LHCN-M2 (cell line): Measurements from ENCODE around the gene YY2. TPM values are rescaled to one million over a fixed set of nuclear protein-coding genes. Genes with fewer than 3 reads are reported as not detected.
"Not testable (repeated sequence)": the region's sequence is repeated elsewhere in the genome, so short reads cannot be mapped to it uniquely, and the experiment has no call there.

Experiments
- DNase-seq: peaks from one replicate; pipeline ENCODE4 v3.0.0-alpha.2; 2012; ENCODE audit warnings: low read depth
- polyA plus RNA-seq: library from polyadenylated mRNA; unstranded; fragments of >200 nt; gene quantifications from one replicate; pipeline ENCODE4 v1.2.1, GENCODE V29; 2012; ENCODE audit warnings: missing spikeins
- total RNA-seq: library from RNA; depleted of rRNA; stranded (reverse); fragments of >200 nt; gene quantifications from 2 replicates; pipeline ENCODE4 v1.2.3, GENCODE V29; 2014; rRNA removed

The YY2 gene
- total RNA-seq: 1.8 and 1.9 TPM in 2 replicates
- 1.0 TPM for polyA plus RNA-seq

- no peak for DNase-seq
Observed at GRCh38 chrX:21855937-21856415, at the start of gene YY2. Gene YY2 (plus strand): TSS chrX:21855987. CDS start chrX:21856485, 498 bp downstream.

GRCh38 chrX:21806691-21807090 lies 49.1 kb upstream of the YY2 start:
- peak; percentile 5 for DNase-seq

GRCh38 chrX:21811832-21812231 lies 44.0 kb upstream of the YY2 start:
- no peak for DNase-seq

GRCh38 chrX:21812628-21813027 lies 43.2 kb upstream of the YY2 start:
- DNase-seq: no peak

GRCh38 chrX:21813612-21814368 lies 42.0 kb upstream of the YY2 start:
- no peak for DNase-seq

- no peak for DNase-seq
Observed at GRCh38 chrX:21816136-21816535, 39.7 kb upstream of the YY2 start.

- not testable (repeated sequence) for DNase-seq
Observed at GRCh38 chrX:21820170-21820569, 35.6 kb upstream of the YY2 start.

- DNase-seq: no peak
Observed at GRCh38 chrX:21821875-21822274, 33.9 kb upstream of the YY2 start.

- no peak for DNase-seq
Observed at GRCh38 chrX:21831496-21831895, 24.3 kb upstream of the YY2 start.

GRCh38 chrX:21837056-21837455 lies 18.7 kb upstream of the YY2 start:
- no peak for DNase-seq

- peak; percentile 24 for DNase-seq
Observed at GRCh38 chrX:21838937-21839333, 16.9 kb upstream of the YY2 start.

GRCh38 chrX:21839334-21840192 lies 16.2 kb upstream of the YY2 start, which contains the start of gene MBTPS2:
Gene MBTPS2 (plus strand): TSS chrX:21839617. CDS start chrX:21839735, 118 bp downstream.
- peak; percentile 84 for DNase-seq

- DNase-seq: peak; percentile 19
Observed at GRCh38 chrX:21840193-21840545, 15.6 kb upstream of the YY2 start.

GRCh38 chrX:21843179-21843578 lies 12.6 kb upstream of the YY2 start:
- DNase-seq: no peak

GRCh38 chrX:21845096-21845495 lies 10.7 kb upstream of the YY2 start:
- no peak for DNase-seq

GRCh38 chrX:21847342-21847741 lies 8.4 kb upstream of the YY2 start:
- peak; percentile 71 for DNase-seq

- no peak for DNase-seq
Observed at GRCh38 chrX:21853578-21853977, 2.2 kb upstream of the YY2 start.

GRCh38 chrX:21856504-21856903 lies 717 bp downstream of the YY2 start:
- no peak for DNase-seq

- DNase-seq: no peak
Observed at GRCh38 chrX:21863241-21863640, 7.5 kb downstream of the YY2 start.

- no peak for DNase-seq
Observed at GRCh38 chrX:21865436-21865835, 9.6 kb downstream of the YY2 start.

- DNase-seq: no peak
Observed at GRCh38 chrX:21870494-21870893, 14.7 kb downstream of the YY2 start.

- no peak for DNase-seq
Observed at GRCh38 chrX:21873063-21873775, 17.4 kb downstream of the YY2 start.
